Stomach smooth muscle (tissue), 2 donors: ENCODE measurements around the gene MARCKSL1.
"Not testable (repeated sequence)": the region's sequence is repeated elsewhere in the genome, so short reads cannot be mapped to it uniquely, and the experiment has no call there.

Experiments used
- H3K27ac ChIP-seq: one replicate; pipeline ENCODE4 v1.7.0; 2013; ENCODE audit warnings: mild to moderate bottlenecking, low read length, inconsistent platforms
- H3K27me3 ChIP-seq, 2 donors: one replicate each; pipeline ENCODE4 v1.7.0; 2013; ENCODE audit warnings: low read length in 2 of 2; ENCODE audit not compliant: insufficient read depth in 2 of 2, control insufficient read depth in 1 of 2
- H3K36me3 ChIP-seq, 2 donors: one replicate each; pipeline ENCODE4 v1.7.0; 2013; ENCODE audit warnings: low read length in 2 of 2; ENCODE audit not compliant: control insufficient read depth in 2 of 2, insufficient read depth in 2 of 2
- H3K4me1 ChIP-seq: one replicate; pipeline ENCODE4 v1.7.0; 2013; ENCODE audit warnings: low read length; ENCODE audit not compliant: control insufficient read depth, insufficient read depth
- H3K4me3 ChIP-seq, 2 donors: one replicate each; pipeline ENCODE4 v1.7.0; 2013; ENCODE audit warnings: low read length in 2 of 2
- H3K9ac ChIP-seq, 2 donors: one replicate each; pipeline ENCODE4 v1.7.0; 2013; ENCODE audit warnings: low read length in 2 of 2, mild to moderate bottlenecking in 1 of 2
- H3K9me3 ChIP-seq, 2 donors: one replicate each; pipeline ENCODE4 v1.7.0; 2013; ENCODE audit warnings: low read length in 2 of 2; ENCODE audit not compliant: control insufficient read depth in 2 of 2
- donor health status: healthy.
- donor health status: Pancreatic carcinoma.

MARCKSL1 gene

GRCh38 chr1:32305310-32305709 is 30.7 kb downstream of the MARCKSL1 start:
- no peaks in the 10 kb centered on the region for H3K27me3 ChIP-seq
- H3K36me3 ChIP-seq = peaks cover 14 to 16% of the 10 kb centered on the region in 2 donors

DNA sequence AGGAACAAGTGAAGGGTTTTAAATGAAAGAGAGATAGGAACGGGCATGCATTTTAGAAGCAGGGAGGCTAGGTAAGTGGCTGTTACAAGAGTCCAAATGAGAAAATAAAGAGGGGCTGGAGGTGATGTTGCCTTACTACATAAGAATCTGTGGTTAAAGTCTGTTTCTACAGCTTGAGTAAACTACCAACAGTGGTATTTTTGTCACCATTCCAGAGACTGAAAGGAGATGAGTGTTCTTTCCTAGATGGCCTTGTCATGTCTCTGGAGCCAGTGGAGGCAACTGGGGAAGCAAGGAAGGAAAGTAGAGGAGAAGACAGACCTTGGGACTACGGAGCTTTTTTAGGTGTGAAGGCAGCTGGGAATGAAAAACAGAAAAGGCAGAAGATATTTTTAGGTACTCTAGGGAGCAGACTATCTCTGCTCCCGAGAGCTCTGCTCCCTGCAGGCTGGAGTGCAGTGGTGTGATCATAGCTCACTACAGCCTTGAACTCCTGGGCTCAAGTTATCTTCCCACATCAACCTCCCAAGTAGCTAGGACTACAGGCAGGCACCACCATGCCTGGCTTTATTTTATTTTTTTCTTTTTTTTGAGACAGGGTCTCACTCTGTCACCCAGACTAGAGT is 31.9 kb downstream of the MARCKSL1 start:
- Histone ChIP-seq H3K4me3 (no peak overlapping the region), H3K27me3 (no peaks in the 10 kb centered on the region), H3K4me1 (no peaks in the 10 kb centered on the region), H3K9me3 (no peaks in the 10 kb centered on the region), H3K9ac (no peak overlapping the region), H3K36me3 (peaks cover 14 to 16% of the 10 kb centered on the region in 2 donors), H3K27ac (no peak overlapping the region)

More at GRCh38 chr1:32305310-32305709, 30.7 kb downstream of the MARCKSL1 start:
- peaks cover 4% of the 10 kb centered on the region for H3K4me1 ChIP-seq
- H3K9ac ChIP-seq = no peak overlapping the region
- H3K27ac ChIP-seq = no peak overlapping the region
- H3K4me3 ChIP-seq = no peak overlapping the region
- no peaks in the 10 kb centered on the region for H3K9me3 ChIP-seq

- no peaks in the 10 kb centered on the region for H3K4me1 ChIP-seq
- H3K36me3 ChIP-seq = peaks cover 14 to 16% of the 10 kb centered on the region in 2 donors
- H3K27ac ChIP-seq = no peak overlapping the region
- H3K4me3 ChIP-seq = no peak overlapping the region
- H3K9ac ChIP-seq = no peak overlapping the region
- H3K27me3 ChIP-seq = no peaks in the 10 kb centered on the region
- no peaks in the 10 kb centered on the region for H3K9me3 ChIP-seq
Observed at GRCh38 chr1:32303358-32303757, 32.7 kb downstream of the MARCKSL1 start.

DNA sequence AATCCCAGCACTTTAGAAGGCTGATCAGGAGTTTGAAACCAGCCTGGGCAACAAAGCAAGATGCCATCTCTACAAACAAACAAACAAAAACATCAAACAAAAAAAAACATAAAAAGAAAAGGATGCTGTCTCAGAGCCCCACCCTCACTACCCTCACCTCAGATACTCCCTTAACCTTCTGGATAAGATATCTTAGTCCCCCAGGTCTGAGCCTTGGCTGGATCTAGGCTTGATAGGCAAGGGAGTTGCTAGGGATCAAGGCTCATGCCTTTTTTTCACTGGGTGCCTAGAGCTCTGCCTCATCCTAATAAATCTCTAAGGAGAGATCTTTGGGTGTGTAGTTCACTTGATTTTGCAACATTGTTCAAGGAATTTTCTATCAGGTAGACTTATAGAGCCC is 36.7 kb downstream of the MARCKSL1 start:
- Histone ChIP-seq H3K27ac (no peak overlapping the region), H3K4me1 (no peaks in the 10 kb centered on the region), H3K4me3 (no peak overlapping the region), H3K9me3 (no peaks in the 10 kb centered on the region), H3K36me3 (peaks cover 10 to 15% of the 10 kb centered on the region in 2 donors), H3K9ac (no peak overlapping the region), H3K27me3 (no peaks in the 10 kb centered on the region)

DNA sequence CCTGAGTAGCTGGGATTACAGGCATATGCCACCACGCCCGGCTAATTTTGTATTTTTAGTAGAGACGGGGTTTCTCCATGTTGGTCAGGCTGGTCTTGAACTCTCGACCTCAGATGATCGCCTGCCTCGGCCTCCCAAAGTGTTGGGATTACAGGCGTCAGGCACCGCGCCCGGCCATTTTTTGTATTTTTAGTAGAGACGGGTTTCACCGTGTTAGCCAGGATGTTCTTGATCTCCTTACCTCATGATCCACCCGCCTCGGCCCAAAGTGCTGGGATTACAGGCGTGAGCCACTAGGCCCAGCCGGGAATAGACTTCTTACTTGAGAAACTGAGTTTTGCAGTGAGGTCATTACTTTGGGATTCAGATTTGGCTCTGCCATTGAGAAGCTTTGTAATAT is 37.8 kb downstream of the MARCKSL1 start:
- not testable (repeated sequence) for H3K27ac ChIP-seq

GRCh38 chr1:32291708-32292538 is 44.1 kb downstream of the MARCKSL1 start, which contains the start of gene HDAC1:
HDAC1 (plus strand) TSS chr1:32292083; CDS start chr1:32292170, 87 bp downstream.
- Histone ChIP-seq H3K4me1 (peaks cover 9% of the 10 kb centered on the region), H3K27me3 (no peaks in the 10 kb centered on the region), H3K27ac (peak within 1 kb of the TSS; percentile 73), H3K9me3 (no peaks in the 10 kb centered on the region), H3K36me3 (no peaks in the 10 kb centered on the region), H3K4me3 (peak within 1 kb of the TSS; percentile 88 to 91), H3K9ac (peak within 1 kb of the TSS; percentile 84 to 92)

More for the DNA sequence above, 37.8 kb downstream of the MARCKSL1 start:
- not testable (repeated sequence) for H3K4me1 ChIP-seq, H3K9me3 ChIP-seq, H3K4me3 ChIP-seq, H3K36me3 ChIP-seq, H3K27me3 ChIP-seq, H3K9ac ChIP-seq

GRCh38 chr1:32291145-32291707 is 44.8 kb downstream of the MARCKSL1 start:
- Histone ChIP-seq H3K27ac (peak overlapping the region; percentile 73), H3K9me3 (no peaks in the 10 kb centered on the region), H3K27me3 (no peaks in the 10 kb centered on the region), H3K4me1 (peaks cover 9% of the 10 kb centered on the region), H3K9ac (peak overlapping the region; percentile 84 to 92), H3K36me3 (no peaks in the 10 kb centered on the region), H3K4me3 (peak overlapping the region; percentile 88 to 91)

DNA sequence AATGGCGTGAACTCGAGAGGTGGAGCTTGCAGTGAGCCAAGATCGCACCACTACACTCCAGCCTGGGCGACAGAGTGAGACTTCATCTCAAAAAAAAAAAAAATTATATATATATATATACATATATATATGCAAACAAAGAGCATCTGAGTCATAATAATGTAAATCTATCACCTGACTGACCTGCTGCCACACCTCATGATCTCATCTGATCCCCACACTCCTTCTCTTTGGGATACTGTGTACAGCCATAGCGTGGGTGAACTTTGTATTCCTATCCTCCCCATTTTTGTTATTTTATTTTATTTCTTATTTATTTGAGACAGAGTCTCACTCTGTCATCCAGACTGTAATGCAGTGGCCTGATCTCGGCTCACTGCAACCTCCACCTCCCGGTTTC is 46.8 kb downstream of the MARCKSL1 start:
- Histone ChIP-seq H3K36me3 (no peaks in the 10 kb centered on the region), H3K4me3 (no peak overlapping the region), H3K9me3 (no peaks in the 10 kb centered on the region), H3K9ac (no peak overlapping the region), H3K27ac (no peak overlapping the region), H3K4me1 (peaks cover 9% of the 10 kb centered on the region), H3K27me3 (no peaks in the 10 kb centered on the region)

- no peaks in the 10 kb centered on the region for H3K27me3 ChIP-seq
- H3K4me3 ChIP-seq = no peak overlapping the region
- H3K36me3 ChIP-seq = no peaks in the 10 kb centered on the region
- no peaks in the 10 kb centered on the region for H3K9me3 ChIP-seq
- no peak overlapping the region for H3K27ac ChIP-seq
- no peak overlapping the region for H3K9ac ChIP-seq
- peaks cover 3% of the 10 kb centered on the region for H3K4me1 ChIP-seq
Observed at GRCh38 chr1:32286763-32287162, 49.3 kb downstream of the MARCKSL1 start.

DNA sequence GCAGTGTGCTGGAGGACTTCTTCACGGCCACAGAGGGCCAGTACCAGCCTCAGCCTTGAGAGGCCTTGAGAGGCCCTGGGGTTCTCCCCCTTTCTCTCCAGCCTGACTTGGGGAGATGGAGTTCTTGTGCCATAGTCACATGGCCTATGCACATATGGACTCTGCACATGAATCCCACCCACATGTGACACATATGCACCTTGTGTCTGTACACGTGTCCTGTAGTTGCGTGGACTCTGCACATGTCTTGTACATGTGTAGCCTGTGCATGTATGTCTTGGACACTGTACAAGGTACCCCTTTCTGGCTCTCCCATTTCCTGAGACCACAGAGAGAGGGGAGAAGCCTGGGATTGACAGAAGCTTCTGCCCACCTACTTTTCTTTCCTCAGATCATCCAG is 50.4 kb downstream of the MARCKSL1 start:
- Histone ChIP-seq H3K27me3 (no peaks in the 10 kb centered on the region), H3K4me3 (no peak overlapping the region), H3K4me1 (no peaks in the 10 kb centered on the region), H3K9ac (no peak overlapping the region), H3K9me3 (no peaks in the 10 kb centered on the region), H3K36me3 (no peaks in the 10 kb centered on the region), H3K27ac (no peak overlapping the region)
